Parathyroid adenoma (tissue), 2 donors: ENCODE data around the gene ALK.

Source experiments
- H2AFZ ChIP-seq: fragments of 300-600 bp; sonication (generic); one replicate; pipeline ENCODE4 v1.7.0; 2017; ENCODE audit warnings: antibody characterized with exemption, mild to moderate bottlenecking
- H3K27ac ChIP-seq: fragments of 300-600 bp; sonication (generic); one replicate; pipeline ENCODE4 v1.7.0; 2017
- H3K27me3 ChIP-seq: fragments of 300-600 bp; sonication (generic); one replicate; pipeline ENCODE4 v1.7.0; 2017; ENCODE audit warnings: low read length; ENCODE audit not compliant: control insufficient read depth, insufficient read depth
- H3K36me3 ChIP-seq: fragments of 300-600 bp; sonication (generic); one replicate; pipeline ENCODE4 v1.7.0; 2017; ENCODE audit warnings: low read length; ENCODE audit not compliant: control insufficient read depth, insufficient read depth
- H3K4me1 ChIP-seq: fragments of 300-600 bp; sonication (generic); one replicate; pipeline ENCODE4 v1.7.0; 2017; ENCODE audit warnings: control low read depth
- H3K4me2 ChIP-seq: fragments of 300-600 bp; sonication (generic); one replicate; pipeline ENCODE4 v1.7.0; 2017; ENCODE audit warnings: low read length
- H3K4me3 ChIP-seq: fragments of 300-600 bp; sonication (generic); one replicate; pipeline ENCODE4 v1.7.0; 2017; ENCODE audit warnings: low read depth, low read length
- H3K79me2 ChIP-seq: fragments of 300-600 bp; sonication (generic); one replicate; pipeline ENCODE4 v1.7.0; 2017; ENCODE audit warnings: control low read depth
- H3K9ac ChIP-seq: fragments of 300-600 bp; sonication (generic); one replicate; pipeline ENCODE4 v1.7.0; 2017; ENCODE audit warnings: mild to moderate bottlenecking
- H3K9me3 ChIP-seq: fragments of 300-600 bp; sonication (generic); one replicate; pipeline ENCODE4 v1.7.0; 2017; ENCODE audit warnings: low read length; ENCODE audit not compliant: control insufficient read depth
- TF ChIP-seq, protein P1 (sequence below): fragments of 300-600 bp; sonication (generic); IDR thresholded peaks from one replicate; pipeline ENCODE4 v1.7.0; 2017; ENCODE audit warnings: antibody characterized with exemption, mild to moderate bottlenecking
- donor health status: primary hyperparathyroidism.

The ALK gene

DNA sequence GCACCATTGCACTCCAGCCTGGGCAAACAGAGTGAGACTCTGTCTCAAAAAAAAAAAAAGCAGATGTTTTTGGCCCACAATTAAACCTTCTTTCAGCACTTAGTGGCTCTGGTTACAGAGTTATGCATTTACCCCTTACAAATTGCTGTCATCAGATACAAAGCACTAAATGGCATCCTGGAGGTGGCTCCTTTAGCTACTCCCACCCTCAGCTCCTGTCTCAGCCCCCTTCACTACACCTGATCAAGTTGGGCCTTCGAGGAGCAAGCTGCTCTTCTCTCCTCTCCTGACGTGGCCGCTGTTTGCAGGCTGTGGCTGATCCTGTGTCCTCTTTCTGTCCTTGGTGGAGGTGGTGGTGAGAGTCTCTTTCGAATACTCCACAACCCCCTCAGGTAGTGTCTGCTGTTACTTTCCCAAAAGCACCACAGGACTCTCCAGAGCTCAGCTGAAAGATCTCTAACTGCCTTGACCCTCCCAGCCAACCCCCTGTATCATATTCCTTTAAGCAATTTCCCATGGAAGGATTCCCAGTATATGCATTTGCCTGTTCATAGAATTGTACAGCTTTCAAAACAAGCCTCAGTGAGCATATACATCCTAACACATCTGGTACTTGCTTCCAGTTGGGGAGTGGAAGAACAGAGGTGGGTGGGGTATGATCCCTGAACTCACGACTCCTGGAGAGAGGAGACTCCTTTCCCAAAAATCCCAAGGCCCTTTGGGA is 520.3 kb downstream of the ALK start:
- Histone ChIP-seq H3K36me3 (no peaks in the 10 kb centered on the region), H3K9ac (no peak overlapping the region), H3K27me3 (no peaks in the 10 kb centered on the region), H3K4me1 (peaks cover 11% of the 10 kb centered on the region), H3K4me3 (no peak overlapping the region), H2AFZ (no peak overlapping the region), H3K9me3 (no peaks in the 10 kb centered on the region), H3K27ac (no peak overlapping the region), H3K4me2 (no peak overlapping the region), H3K79me2 (no peaks in the 10 kb centered on the region)
- TF ChIP-seq, protein P1, sequence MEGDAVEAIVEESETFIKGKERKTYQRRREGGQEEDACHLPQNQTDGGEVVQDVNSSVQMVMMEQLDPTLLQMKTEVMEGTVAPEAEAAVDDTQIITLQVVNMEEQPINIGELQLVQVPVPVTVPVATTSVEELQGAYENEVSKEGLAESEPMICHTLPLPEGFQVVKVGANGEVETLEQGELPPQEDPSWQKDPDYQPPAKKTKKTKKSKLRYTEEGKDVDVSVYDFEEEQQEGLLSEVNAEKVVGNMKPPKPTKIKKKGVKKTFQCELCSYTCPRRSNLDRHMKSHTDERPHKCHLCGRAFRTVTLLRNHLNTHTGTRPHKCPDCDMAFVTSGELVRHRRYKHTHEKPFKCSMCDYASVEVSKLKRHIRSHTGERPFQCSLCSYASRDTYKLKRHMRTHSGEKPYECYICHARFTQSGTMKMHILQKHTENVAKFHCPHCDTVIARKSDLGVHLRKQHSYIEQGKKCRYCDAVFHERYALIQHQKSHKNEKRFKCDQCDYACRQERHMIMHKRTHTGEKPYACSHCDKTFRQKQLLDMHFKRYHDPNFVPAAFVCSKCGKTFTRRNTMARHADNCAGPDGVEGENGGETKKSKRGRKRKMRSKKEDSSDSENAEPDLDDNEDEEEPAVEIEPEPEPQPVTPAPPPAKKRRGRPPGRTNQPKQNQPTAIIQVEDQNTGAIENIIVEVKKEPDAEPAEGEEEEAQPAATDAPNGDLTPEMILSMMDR = no peak

DNA sequence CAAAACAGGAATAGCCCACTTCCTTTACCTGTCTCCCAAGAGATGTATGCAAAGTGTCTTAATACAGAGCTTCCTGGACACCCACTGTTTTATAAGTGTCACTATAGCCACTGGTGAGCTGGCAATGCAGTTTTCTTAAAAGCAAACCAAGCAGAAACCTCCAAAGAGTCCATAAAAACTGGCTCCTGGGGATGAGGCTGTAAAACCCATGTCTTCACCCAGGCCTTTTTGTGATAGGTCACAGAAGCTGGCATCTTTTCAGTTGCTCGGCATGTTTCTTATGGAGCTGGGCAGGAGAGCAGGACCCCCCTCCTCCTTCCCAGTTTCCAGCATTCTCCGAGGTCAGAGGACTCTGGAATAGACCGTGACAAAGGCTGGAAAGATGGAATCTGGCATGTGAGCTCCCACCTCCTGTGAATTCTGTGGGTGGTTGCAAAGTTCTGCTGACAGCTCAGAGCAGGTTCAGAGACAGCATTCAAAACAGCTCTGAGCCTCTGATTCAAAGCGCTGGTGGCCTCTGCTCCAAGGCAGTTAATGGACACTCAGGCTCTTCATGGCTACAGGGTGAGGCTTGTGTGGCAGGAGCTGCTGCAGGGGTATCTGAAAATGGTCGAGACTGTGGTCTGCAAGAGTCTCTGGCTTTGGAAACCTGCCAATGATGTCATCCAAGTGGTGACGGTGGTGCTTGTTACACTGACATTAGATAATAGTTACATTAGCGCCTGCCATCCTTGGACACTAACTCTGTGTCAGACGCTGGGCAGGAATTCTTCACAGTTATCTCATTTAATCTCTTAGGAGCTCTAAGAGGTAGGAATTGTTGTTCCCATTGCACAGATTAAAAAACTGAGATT is 522.8 kb downstream of the ALK start:
- H3K4me1 ChIP-seq = peaks cover 11% of the 10 kb centered on the region
- no peak overlapping the region for H3K27ac ChIP-seq
- no peaks in the 10 kb centered on the region for H3K36me3 ChIP-seq
- H3K79me2 ChIP-seq = no peaks in the 10 kb centered on the region
- H3K9me3 ChIP-seq = no peaks in the 10 kb centered on the region
- H2AFZ ChIP-seq = peak overlapping the region; percentile 31
- no peak overlapping the region for H3K4me2 ChIP-seq
- TF ChIP-seq, protein P1 = no peak
- H3K9ac ChIP-seq = no peak overlapping the region
- H3K4me3 ChIP-seq = no peak overlapping the region
- H3K27me3 ChIP-seq = no peaks in the 10 kb centered on the region

- Histone ChIP-seq H3K4me2 (no peak overlapping the region), H3K27ac (no peak overlapping the region), H3K36me3 (no peaks in the 10 kb centered on the region), H3K4me3 (no peak overlapping the region), H3K27me3 (no peaks in the 10 kb centered on the region), H3K9me3 (no peaks in the 10 kb centered on the region), H3K79me2 (no peaks in the 10 kb centered on the region), H3K9ac (no peak overlapping the region), H3K4me1 (peaks cover 11% of the 10 kb centered on the region), H2AFZ (peak overlapping the region; percentile 31)
- TF ChIP-seq, protein P1 = no peak
Observed at GRCh38 chr2:29397713-29398112, 523.7 kb downstream of the ALK start.

DNA sequence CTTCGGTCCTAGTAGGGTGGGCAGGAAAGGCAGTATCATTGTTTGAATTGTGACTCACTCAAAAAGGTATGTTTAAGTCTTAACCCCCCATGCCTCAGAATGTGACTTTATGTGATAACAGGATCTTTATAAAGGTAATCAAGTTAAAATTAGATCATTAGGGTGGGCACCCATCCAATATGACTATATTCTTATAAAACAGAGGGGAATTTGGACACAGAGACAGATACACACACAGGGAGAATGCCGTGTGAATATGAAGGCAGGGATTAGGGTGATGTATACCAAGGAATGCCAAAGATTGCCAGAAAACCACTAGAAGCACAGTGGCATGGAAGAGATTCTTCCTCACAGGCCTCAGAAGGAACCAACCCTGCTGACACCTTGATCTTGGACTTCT is 524.3 kb downstream of the ALK start:
- Histone ChIP-seq H3K9ac (no peak overlapping the region), H3K4me2 (no peak overlapping the region), H3K36me3 (no peaks in the 10 kb centered on the region), H3K27me3 (no peaks in the 10 kb centered on the region), H3K4me3 (no peak overlapping the region), H3K9me3 (no peaks in the 10 kb centered on the region), H3K79me2 (no peaks in the 10 kb centered on the region), H3K4me1 (peaks cover 11% of the 10 kb centered on the region), H3K27ac (no peak overlapping the region), H2AFZ (no peak overlapping the region)
- TF ChIP-seq, protein P1 = no peak
